SHP77 treated with DMSO at 0.1 percent for 48 hours (cell line): ENCODE data around the gene ZCCHC7.
"Not testable (repeated sequence)": the region's sequence is repeated elsewhere in the genome, so short reads cannot be mapped to it uniquely, and the experiment has no call there.

ENCODE experiments used
- DNase-seq: peaks from one replicate; lab custom pipeline; 2025; lab: John Stamatoyannopoulos, UW

The ZCCHC7 gene

GRCh38 chr9:37121881-37122280 is 1.5 kb downstream of the ZCCHC7 start:
- DNase-seq = no peak

GRCh38 chr9:37126214-37126788 is 5.9 kb downstream of the ZCCHC7 start:
- DNase-seq = no peak

DNA sequence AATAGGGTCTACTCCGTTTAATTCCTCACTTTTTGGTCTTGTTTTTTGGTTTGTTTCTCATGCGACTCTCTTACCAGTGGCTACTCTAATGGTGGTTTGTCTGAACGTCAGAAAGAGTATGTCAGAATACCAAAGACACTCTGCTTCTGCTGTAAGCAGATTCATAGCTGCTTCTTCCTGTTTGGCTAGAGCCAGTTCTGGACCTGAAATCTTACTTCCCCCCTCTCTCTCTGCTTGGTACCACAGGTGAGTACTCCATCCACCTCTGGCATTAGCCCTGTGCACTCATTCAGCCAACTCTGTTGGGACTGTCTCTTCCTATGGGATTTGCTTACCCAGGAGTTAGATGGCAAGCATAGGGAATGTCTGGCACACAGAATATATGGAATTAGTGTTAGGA is 6.6 kb downstream of the ZCCHC7 start:
- no peak for DNase-seq

- DNase-seq = no peak
Observed at GRCh38 chr9:37128051-37128450, 7.7 kb downstream of the ZCCHC7 start.

- no peak for DNase-seq
Observed at GRCh38 chr9:37134166-37134565, 13.8 kb downstream of the ZCCHC7 start.

DNA sequence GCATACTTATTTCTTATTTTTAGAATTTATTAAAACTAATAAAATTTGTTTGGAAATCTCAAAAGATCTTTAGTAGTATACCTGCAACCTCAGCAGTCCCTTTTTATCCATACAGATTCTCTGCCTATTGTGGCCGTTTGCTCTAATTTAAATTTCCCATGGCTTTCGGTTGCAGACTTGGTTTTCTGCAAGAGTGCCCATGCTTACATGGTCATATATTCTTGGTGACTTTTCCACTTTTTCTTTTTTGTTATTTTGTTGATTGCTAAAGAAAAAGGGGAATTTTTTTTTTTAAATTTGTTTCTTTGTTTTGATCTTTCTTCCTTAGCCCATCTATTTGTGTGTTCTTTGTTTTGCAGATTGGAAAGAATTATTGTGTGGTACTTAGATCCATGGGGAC is 20.6 kb downstream of the ZCCHC7 start:
- no peak for DNase-seq

- DNase-seq = no peak
Observed at GRCh38 chr9:37144762-37145161, 24.4 kb downstream of the ZCCHC7 start.

DNA sequence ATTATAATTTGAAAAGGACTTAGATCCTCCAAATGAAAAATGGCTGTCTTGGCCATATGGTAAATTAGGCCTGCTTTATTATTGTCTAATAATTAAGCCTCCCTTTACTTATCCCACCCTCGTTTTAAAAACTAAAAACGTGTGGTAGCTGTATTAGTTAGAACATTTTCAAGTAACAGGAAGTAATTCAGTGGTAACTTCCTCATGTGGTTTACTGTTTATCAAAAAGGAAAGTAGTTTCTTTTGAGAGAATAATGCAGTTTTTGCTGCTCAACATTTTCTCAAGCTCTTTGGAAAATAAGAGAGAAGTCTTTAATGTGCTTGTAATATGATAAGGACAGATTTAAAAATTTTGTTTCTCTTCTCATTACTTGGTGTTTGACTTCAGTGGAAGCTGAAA is 26.0 kb downstream of the ZCCHC7 start:
- no peak for DNase-seq

DNA sequence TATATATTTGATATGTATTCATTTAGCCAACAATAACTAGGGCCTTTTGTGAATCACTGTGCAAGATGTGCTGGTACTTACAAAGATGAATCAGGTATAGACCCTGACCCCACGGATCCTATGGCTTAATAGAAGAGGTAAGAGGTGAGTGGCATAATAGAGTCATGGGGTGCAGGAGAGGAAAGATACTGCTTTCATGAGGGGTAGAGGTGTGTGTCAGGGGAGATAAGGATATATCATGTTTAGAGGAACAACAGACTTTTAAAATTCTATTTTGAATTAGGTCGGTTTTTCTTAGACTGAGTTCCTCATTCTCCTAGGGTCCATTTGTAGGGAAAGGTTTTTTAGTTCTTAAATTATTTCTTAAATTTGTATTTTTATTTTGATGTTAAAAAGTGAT is 27.8 kb downstream of the ZCCHC7 start:
- DNase-seq = no peak

DNA sequence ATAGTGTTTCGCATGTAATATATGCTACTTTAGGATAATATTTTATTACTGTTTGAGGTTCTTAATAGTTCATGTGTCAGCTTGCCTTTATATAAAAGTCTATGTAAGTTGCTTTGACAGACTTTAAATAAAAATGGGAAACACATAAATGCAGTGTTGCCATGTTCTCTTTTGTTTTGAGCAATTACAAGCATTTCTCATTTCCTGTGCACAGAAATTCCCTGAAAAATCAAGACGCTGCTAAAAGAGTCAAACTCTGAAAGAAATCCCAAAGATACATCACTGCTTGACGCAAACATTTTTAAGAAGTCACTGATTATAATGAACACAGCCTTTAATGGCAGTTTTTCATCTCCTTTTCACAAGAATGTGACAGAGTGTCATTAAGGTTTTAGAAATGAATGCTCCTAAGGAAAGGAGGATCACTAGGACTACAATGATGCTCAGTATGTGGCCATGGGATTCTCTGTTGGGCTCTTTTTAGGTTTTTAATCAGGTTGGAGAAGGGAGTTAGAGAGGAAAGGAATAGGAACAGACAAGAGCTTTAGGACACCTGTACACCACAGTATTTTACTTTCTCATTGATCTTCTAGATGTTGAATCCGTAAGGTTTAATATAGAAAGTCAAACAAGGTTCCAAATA is 29.4 kb downstream of the ZCCHC7 start:
- no peak for DNase-seq

DNA sequence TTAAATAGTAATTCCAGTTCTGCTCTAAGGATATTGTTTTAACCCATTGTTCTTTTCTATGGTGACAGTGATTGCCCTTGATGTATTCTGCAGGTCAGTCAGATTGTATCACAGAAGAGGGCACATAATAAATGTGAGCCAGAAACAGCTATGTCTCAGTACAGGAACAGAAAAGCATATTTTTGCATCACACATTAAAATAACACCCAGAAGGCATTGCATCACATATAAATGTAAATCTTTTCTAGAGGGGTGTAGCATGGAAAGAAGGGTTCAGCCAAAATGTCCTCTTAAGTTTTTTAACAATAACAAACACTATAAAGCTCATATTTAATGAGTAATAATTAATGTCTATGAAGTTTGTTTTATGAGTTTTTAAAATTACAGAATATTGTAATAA is 30.0 kb downstream of the ZCCHC7 start:
- no peak for DNase-seq

DNA sequence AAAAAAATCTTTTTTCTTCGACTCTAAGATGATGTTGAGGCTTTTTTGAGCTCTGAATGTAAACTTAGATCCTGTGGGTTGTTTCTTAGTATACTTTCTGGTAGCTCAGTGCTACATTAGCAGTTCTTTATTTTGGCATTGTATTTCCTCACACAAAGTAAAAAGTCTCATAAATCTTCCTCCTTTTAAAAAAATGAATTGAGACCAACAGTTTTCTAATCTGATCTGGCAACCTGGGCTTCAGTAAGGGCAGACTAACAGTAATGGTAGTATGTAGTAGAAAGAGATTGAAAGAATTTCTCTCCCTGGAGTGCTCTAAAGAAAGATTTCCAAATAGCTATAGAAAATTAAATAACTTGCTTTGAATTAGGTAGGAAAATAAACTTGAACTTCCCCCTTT is 31.4 kb downstream of the ZCCHC7 start:
- no peak for DNase-seq

GRCh38 chr9:37152365-37152764 is 32.0 kb downstream of the ZCCHC7 start:
- no peak for DNase-seq

GRCh38 chr9:37155601-37156000 is 35.2 kb downstream of the ZCCHC7 start:
- no peak for DNase-seq

GRCh38 chr9:37156205-37156604 is 35.8 kb downstream of the ZCCHC7 start:
- DNase-seq = no peak

DNA sequence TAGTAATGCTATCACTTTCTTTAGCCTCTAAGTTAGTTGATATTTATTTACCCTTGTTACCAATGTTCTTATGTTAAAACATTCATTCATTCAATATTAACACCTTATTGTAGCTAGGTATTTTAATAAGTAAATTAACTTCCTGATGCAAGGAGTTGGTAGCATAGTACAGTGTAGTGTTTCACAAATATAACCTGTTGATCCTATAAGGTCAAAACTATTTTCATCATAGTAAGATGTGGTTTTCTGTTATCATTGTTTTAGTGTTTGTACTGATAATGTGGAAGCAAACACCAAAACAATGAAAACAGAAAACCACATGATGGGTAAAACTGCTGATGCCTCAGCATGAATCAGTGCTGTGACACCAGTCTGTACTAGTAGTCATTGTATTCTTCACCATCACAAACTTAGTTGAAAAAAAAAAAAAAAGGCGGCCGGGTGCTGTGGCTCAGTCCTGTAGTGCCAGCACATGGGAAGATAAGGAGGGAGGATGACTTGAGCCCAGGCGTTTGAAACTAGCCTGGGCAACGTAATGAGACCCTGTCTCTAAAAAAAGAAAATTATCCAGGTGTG is 36.5 kb downstream of the ZCCHC7 start:
- no peak for DNase-seq

- no peak for DNase-seq
Observed at GRCh38 chr9:37157726-37158377, 37.5 kb downstream of the ZCCHC7 start.

DNA sequence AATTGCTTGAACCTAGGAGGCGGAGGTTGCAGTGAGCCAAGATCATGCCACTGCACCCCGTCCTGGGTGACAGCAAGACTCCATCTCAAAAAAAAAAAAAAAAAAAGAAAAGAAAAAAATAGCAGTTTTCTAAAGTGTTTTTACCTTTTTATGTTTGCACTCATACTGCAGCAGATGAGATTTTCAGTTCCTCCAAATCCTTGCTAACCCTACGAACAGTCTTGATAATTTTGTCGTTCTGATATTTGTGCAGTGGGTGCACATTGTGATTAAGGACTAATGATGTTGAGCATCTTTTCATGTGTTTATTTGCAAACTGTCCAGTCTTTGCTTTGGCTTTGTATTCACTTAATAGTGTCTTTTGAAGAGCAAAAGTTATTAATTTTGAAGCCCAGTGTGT is 42.9 kb downstream of the ZCCHC7 start:
- no peak for DNase-seq

DNA sequence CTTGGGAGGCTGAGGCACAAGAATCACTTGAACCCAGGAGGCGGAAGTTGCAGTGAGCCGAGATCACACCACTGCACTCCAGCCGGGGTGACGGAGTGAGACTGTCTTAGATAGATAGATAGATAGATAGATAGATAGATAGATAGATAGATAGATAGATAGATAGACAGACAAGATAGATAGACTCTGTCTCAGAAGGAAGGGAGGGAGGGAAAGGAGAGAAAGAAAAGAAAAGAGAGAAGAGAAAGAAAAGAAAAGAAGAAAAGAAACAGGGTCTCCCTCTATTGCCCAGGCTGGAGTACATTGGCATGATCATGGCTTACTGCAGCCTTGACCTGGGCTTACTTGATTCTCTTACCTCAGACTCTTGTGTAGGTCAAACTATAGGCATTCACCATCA is 44.0 kb downstream of the ZCCHC7 start:
- DNase-seq = not testable (repeated sequence)

DNA sequence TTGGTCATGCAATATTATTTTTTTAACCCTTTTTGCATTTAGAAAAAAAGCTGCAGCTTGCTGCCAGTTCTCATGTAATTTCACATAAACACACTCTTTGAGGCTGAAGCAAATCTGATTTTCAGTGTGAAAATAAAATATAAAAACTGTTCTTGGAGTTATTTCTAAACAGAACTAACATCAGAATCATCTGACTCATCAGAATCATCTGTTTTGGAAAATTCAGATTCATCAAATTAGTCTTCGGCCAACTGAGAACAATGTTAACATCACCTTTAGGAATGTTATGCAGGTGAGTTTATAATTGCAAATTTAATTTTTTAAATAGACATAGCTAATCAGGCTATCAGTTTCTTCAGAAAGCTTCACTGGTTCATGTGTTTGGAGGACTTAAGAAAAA is 45.3 kb downstream of the ZCCHC7 start:
- no peak for DNase-seq

GRCh38 chr9:37167456-37168047 is 47.2 kb downstream of the ZCCHC7 start:
- DNase-seq = no peak

DNA sequence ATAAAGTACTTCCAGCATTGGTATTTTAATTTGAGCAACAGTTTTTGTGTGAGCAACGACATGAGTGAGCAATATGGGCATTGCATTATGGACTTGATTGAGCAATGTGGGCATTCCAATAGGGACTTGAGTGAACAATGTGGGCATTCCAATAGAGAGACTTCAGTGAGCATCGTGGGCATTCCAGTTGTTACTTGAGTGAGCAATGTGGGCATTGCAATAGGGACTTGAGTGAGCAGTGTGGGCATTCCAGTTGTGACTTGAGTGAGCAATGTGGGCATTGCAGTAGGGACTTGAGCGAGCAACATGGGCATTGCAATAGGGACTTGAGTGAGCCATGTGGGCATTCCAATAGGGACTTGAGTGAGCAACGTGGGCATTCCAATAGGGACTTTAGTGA is 52.2 kb downstream of the ZCCHC7 start:
- no peak for DNase-seq

GRCh38 chr9:37174247-37174646 is 53.9 kb downstream of the ZCCHC7 start:
- no peak for DNase-seq
